Upper lobe of left lung (tissue), 6 donors: ENCODE data around the gene CUX1. TPM values are rescaled to one million over a fixed set of nuclear protein-coding genes. Genes with fewer than 3 reads are reported as not detected.

Experiments
- ATAC-seq, 2 donors: fragments of 200-7000 bp; cut with Tn5 transposase; one replicate each; pipeline ENCODE4 v1.9.1; 2022; ENCODE audit warnings: mild to moderate bottlenecking in 2 of 2, moderate library complexity in 2 of 2; ENCODE audit not compliant: low FRiP score in 2 of 2
- DNase-seq, 2 donors: peaks; one replicate each; pipeline ENCODE4 v3.0.0-alpha.2; 2019 to 2020
- H3K27ac ChIP-seq, 4 donors: fragments of 200-600 bp; sonication (generic); one replicate each; pipeline ENCODE4 v1.5.1; 2016 to 2019
- H3K27me3 ChIP-seq, 4 donors: fragments of 200-600 bp; sonication (generic); one replicate each; pipeline ENCODE4 v1.5.1; 2017 to 2019
- H3K36me3 ChIP-seq, 4 donors: fragments of 200-600 bp; sonication (generic); one replicate each; pipeline ENCODE4 v1.5.1; 2016 to 2019
- H3K4me1 ChIP-seq, 4 donors: fragments of 200-600 bp; sonication (generic); one replicate each; pipeline ENCODE4 v1.5.1; 2018 to 2019
- H3K4me3 ChIP-seq, 4 donors: fragments of 200-600 bp; sonication (generic); one replicate each; pipeline ENCODE4 v1.5.1; 2017 to 2019; ENCODE audit warnings: mild to moderate bottlenecking in 2 of 4, moderate library complexity in 1 of 4
- H3K9me3 ChIP-seq, 4 donors: fragments of 200-600 bp; sonication (generic); one replicate each; pipeline ENCODE4 v1.5.1; 2018 to 2019
- CTCF ChIP-seq, 6 experiments: fragments of 450-650 bp in 4 of 6; fragments of 200-600 bp in 2 of 6; sonication (generic) in 2 of 6; IDR thresholded peaks; one replicate each; pipeline ENCODE4 v1.5.1; 2016 to 2019; ENCODE audit warnings: antibody characterized with exemption in 6 of 6
- EP300 ChIP-seq, 4 donors: sonication (generic); formaldehyde crosslinking; IDR thresholded peaks; one replicate each; pipeline ENCODE4 v1.5.1; 2017; ENCODE audit warnings: antibody characterized with exemption in 4 of 4, control low read depth in 2 of 4
- POLR2A ChIP-seq, 4 donors: fragments of 450-650 bp; IDR thresholded peaks; one replicate each; pipeline ENCODE4 v1.5.1; 2016 to 2017; ENCODE audit warnings: antibody characterized with exemption in 4 of 4, mild to moderate bottlenecking in 2 of 4
- POLR2AphosphoS5 ChIP-seq, 2 donors: sonication (generic); formaldehyde crosslinking; IDR thresholded peaks; one replicate each; pipeline ENCODE4 v1.5.1; 2017; ENCODE audit warnings: antibody characterized with exemption in 2 of 2
- WGBS, 2 donors: methylation state at CpG; one replicate each; pipeline ENCODE4 v1.1.5; 2017 to 2018; 5-methylcytosine and 5-hydroxymethylcytosine counted together
- total RNA-seq, 6 donors: library from RNA; depleted of rRNA in 4 of 6; stranded (reverse); fragments of >200 nt in 4 of 6; gene quantifications; one replicate each; pipeline versions ENCODE4 v1.1.0 to v1.2.1, GENCODE V29; 2016 to 2021
- donor health status: DM: no; HTN: no; CAD: no; lungs with moderate emphysema.
- donor health status: DM: no; HTN: yes; CAD: no; lungs with severe emphysema.

Gene CUX1
- total RNA-seq, 6 donors from 2014 or later: 106 to 188 (median 115) TPM

GRCh38 chr7:101879565-101879964 lies 62.1 kb downstream of the CUX1 start:
- DNase-seq (peak in 1 of 2 donors; percentile 72), ATAC-seq (no peak)
- peaks cover 21 to 66% (median 35%) of the 10 kb centered on the region in 4 donors for H3K4me1 ChIP-seq
- no peaks in the 10 kb centered on the region for H3K9me3 ChIP-seq
- no peak overlapping the region for H3K27ac ChIP-seq
- 89 to 95% methylated on average over 4 to 10 of the region's 10 CpGs for WGBS, 2 donors
- no peaks in the 10 kb centered on the region for H3K36me3 ChIP-seq
- no peak overlapping the region for H3K4me3 ChIP-seq
- TF ChIP-seq CTCF (IDR thresholded peaks at IDR 0.05): no peak
- TF ChIP-seq POLR2AphosphoS5 (IDR thresholded peaks at IDR 0.05): no peak
- no peak for TF ChIP-seq EP300 (IDR thresholded peaks at IDR 0.05)
- TF ChIP-seq POLR2A (IDR thresholded peaks at IDR 0.05): no peak
- H3K27me3 ChIP-seq: no peaks in the 10 kb centered on the region

GRCh38 chr7:101880282-101881054 lies 63.0 kb downstream of the CUX1 start:
- H3K4me1 ChIP-seq: peaks cover 23 to 66% (median 39%) of the 10 kb centered on the region in 4 donors
- no peaks in the 10 kb centered on the region for H3K36me3 ChIP-seq
- H3K4me3 ChIP-seq: no peak overlapping the region
- DNase-seq: no peak
- peak overlapping the region in 1 of 4 donors; percentile 11 for H3K27ac ChIP-seq
- TF ChIP-seq POLR2A (IDR thresholded peaks at IDR 0.05): no peak
- no peak for TF ChIP-seq CTCF (IDR thresholded peaks at IDR 0.05)
- TF ChIP-seq POLR2AphosphoS5 (IDR thresholded peaks at IDR 0.05): no peak
- TF ChIP-seq EP300 (IDR thresholded peaks at IDR 0.05): no peak
- WGBS, 2 donors: 68 to 69% methylated on average over 14 of the region's 14 CpGs
- no peak for ATAC-seq
- no peaks in the 10 kb centered on the region for H3K9me3 ChIP-seq
- H3K27me3 ChIP-seq: no peaks in the 10 kb centered on the region

GRCh38 chr7:101882005-101882421 lies 64.6 kb downstream of the CUX1 start:
- Histone ChIP-seq H3K9me3 (no peaks in the 10 kb centered on the region), H3K27ac (peak overlapping the region; percentile 76 to 85 (median 81)), H3K4me1 (peaks cover 23 to 67% (median 42%) of the 10 kb centered on the region in 4 donors), H3K27me3 (no peaks in the 10 kb centered on the region), H3K36me3 (no peaks in the 10 kb centered on the region), H3K4me3 (no peak overlapping the region)
- DNase-seq (no peak), ATAC-seq (peak in 1 of 2 donors; percentile 83)
- TF ChIP-seq CTCF (IDR thresholded peaks at IDR 0.05): no peak
- TF ChIP-seq POLR2AphosphoS5 (IDR thresholded peaks at IDR 0.05): no peak
- no peak for TF ChIP-seq POLR2A (IDR thresholded peaks at IDR 0.05)
- no peak for TF ChIP-seq EP300 (IDR thresholded peaks at IDR 0.05)
- WGBS, 2 donors: 82 to 85% methylated on average over 7 of the region's 7 CpGs

- H3K9me3 ChIP-seq: no peaks in the 10 kb centered on the region
- H3K4me1 ChIP-seq: peaks cover 23 to 61% (median 40%) of the 10 kb centered on the region in 4 donors
- no peak for TF ChIP-seq CTCF (IDR thresholded peaks at IDR 0.05)
- peak in 1 of 4 donors; percentile 46 for TF ChIP-seq EP300 (IDR thresholded peaks at IDR 0.05)
- TF ChIP-seq POLR2A (IDR thresholded peaks at IDR 0.05): no peak
- peak; percentile 64 to 75 for TF ChIP-seq POLR2AphosphoS5 (IDR thresholded peaks at IDR 0.05)
- no peaks in the 10 kb centered on the region for H3K36me3 ChIP-seq
- no peaks in the 10 kb centered on the region for H3K27me3 ChIP-seq
- no peak overlapping the region for H3K4me3 ChIP-seq
- WGBS, 2 donors: 26 to 33% methylated on average over 17 to 18 of the region's 18 CpGs
- DNase-seq (peak in 1 of 2 donors; percentile 91), ATAC-seq (peak; percentile 93 to 95)
- H3K27ac ChIP-seq: peak overlapping the region; percentile 76 to 85 (median 81)
Measured at GRCh38 chr7:101882595-101883564, 65.5 kb downstream of the CUX1 start.
